ENCODE measurements around the gene CNKSR3. TPM values are rescaled to one million over a fixed set of nuclear protein-coding genes. Genes with fewer than 3 reads are reported as not detected.

The CNKSR3 gene
- total RNA-seq, 4 donors from 2014 or later = 11.7 to 22.7 (median 13.7) TPM

- no peak for TF ChIP-seq POLR2A (IDR thresholded peaks at IDR 0.05)
- TF ChIP-seq CTCF (IDR thresholded peaks at IDR 0.05) = no peak
- TF ChIP-seq EP300 (IDR thresholded peaks at IDR 0.05) = no peak
- Histone ChIP-seq H3K4me1 (peaks cover 0 to 44% (median 7%) of the 10 kb centered on the region in 4 donors), H3K27ac (peak overlapping the region in 3 of 4 donors; percentile 0 to 59 (median 5)), H3K9me3 (no peaks in the 10 kb centered on the region), H3K27me3 (no peaks in the 10 kb centered on the region), H3K4me3 (no peak overlapping the region), H3K36me3 (no peaks in the 10 kb centered on the region)
- WGBS, 2 donors = 69 to 71% methylated on average over 6 of the region's 6 CpGs
- no peak for DNase-seq (ENCODE audit: low spot score in 2 of 2)
Measured at GRCh38 chr6:154487367-154488247, 22.9 kb downstream of the CNKSR3 start.

GRCh38 chr6:154485815-154486214 lies 24.7 kb downstream of the CNKSR3 start:
- Histone ChIP-seq H3K9me3 (no peaks in the 10 kb centered on the region), H3K4me3 (no peak overlapping the region), H3K4me1 (peaks cover 0 to 53% (median 4%) of the 10 kb centered on the region in 4 donors), H3K27me3 (no peaks in the 10 kb centered on the region), H3K27ac (no peak overlapping the region), H3K36me3 (no peaks in the 10 kb centered on the region)
- no peak for TF ChIP-seq CTCF (IDR thresholded peaks at IDR 0.05)
- TF ChIP-seq EP300 (IDR thresholded peaks at IDR 0.05) = no peak
- no peak for TF ChIP-seq POLR2A (IDR thresholded peaks at IDR 0.05)
- 77 to 85% methylated on average over 9 of the region's 9 CpGs for WGBS, 2 donors
- no peak for DNase-seq (ENCODE audit: low spot score in 2 of 2)

DNA sequence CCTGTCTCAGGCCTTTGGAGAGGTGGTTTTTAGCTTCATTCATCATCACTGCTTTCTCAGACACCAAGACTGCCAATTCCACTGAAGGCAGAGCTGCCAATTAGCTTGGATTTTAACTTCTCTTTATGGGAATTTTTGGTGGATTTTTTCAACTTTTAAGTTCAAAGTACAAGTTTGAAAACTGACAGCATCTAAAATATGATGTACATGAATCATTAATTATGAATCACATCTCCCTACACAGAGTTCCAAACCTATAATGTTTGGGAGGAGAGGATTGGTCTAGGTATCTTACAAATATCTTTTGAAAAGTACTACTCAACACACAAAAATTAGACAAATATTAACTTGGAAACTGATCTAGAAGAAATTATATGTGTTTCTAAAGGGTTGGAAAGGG lies 25.5 kb downstream of the CNKSR3 start:
- H3K27ac ChIP-seq = no peak overlapping the region
- H3K4me1 ChIP-seq = peaks cover 0 to 58% (median 4%) of the 10 kb centered on the region in 4 donors
- TF ChIP-seq CTCF (IDR thresholded peaks at IDR 0.05) (no peak), EP300 (IDR thresholded peaks at IDR 0.05) (no peak), POLR2A (IDR thresholded peaks at IDR 0.05) (no peak)
- no peaks in the 10 kb centered on the region for H3K36me3 ChIP-seq
- no peak for DNase-seq (ENCODE audit: low spot score in 2 of 2)
- no peak overlapping the region for H3K4me3 ChIP-seq
- H3K27me3 ChIP-seq = no peaks in the 10 kb centered on the region
- no peaks in the 10 kb centered on the region for H3K9me3 ChIP-seq

DNA sequence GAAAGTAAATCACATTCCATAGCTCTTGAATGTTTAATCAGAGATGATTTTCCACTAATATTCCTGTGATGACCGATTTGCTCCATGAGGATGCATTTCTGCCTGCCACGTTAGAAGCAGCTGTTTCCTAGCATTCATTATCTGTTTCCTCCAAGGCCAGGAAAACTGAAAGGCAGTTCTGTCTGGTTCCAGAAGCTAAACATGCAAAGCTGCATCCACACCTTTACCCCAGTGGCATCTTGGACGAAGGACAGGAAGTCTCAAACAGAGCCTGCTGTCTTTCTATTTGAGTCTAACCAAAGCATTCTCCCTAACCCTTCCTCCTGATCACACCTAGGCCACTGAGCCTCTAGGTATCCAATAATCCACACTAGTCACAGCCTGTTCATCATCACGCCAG lies 27.6 kb downstream of the CNKSR3 start:
- Histone ChIP-seq H3K36me3 (no peaks in the 10 kb centered on the region), H3K4me1 (peaks cover 0 to 65% (median 9%) of the 10 kb centered on the region in 4 donors), H3K4me3 (no peak overlapping the region), H3K27ac (peak overlapping the region in 2 of 4 donors; percentile 54 to 61), H3K9me3 (no peaks in the 10 kb centered on the region), H3K27me3 (no peaks in the 10 kb centered on the region)
- WGBS, 2 donors = 44 to 45% methylated on average over 4 of the region's 4 CpGs
- DNase-seq (ENCODE audit: low spot score in 2 of 2) = no peak
- TF ChIP-seq CTCF (IDR thresholded peaks at IDR 0.05) = no peak
- peak in 1 of 2 donors; percentile 66 for TF ChIP-seq EP300 (IDR thresholded peaks at IDR 0.05)
- TF ChIP-seq POLR2A (IDR thresholded peaks at IDR 0.05) = no peak

- no peaks in the 10 kb centered on the region for H3K9me3 ChIP-seq
- no peaks in the 10 kb centered on the region for H3K36me3 ChIP-seq
- H3K4me1 ChIP-seq = peaks cover 0 to 71% (median 11%) of the 10 kb centered on the region in 4 donors
- no peaks in the 10 kb centered on the region for H3K27me3 ChIP-seq
- WGBS, 2 donors = 62 to 72% methylated on average over 3 of the region's 3 CpGs
- TF ChIP-seq CTCF (IDR thresholded peaks at IDR 0.05) = no peak
- no peak for TF ChIP-seq EP300 (IDR thresholded peaks at IDR 0.05)
- no peak for TF ChIP-seq POLR2A (IDR thresholded peaks at IDR 0.05)
- H3K4me3 ChIP-seq = no peak overlapping the region
- DNase-seq (ENCODE audit: low spot score in 2 of 2) = no peak
- peak overlapping the region in 2 of 4 donors; percentile 54 to 61 for H3K27ac ChIP-seq
Measured at GRCh38 chr6:154481521-154482013, 28.9 kb downstream of the CNKSR3 start.
